Stimulated activated CD4-positive, alpha-beta T cell treated with anti-CD3 and anti-CD28 coated beads, Interleukin-12 subunit alpha, Interleukin-12 subunit beta, amount 100 ng/mL, for 48 hours (primary cell): Measurements from ENCODE around the gene MRPL2.

Experiments
- DNase-seq, 3 donors: peaks; one replicate each; pipeline ENCODE4 v3.0.0-alpha.2; 2020; ENCODE audit warnings: low read depth in 2 of 3, low spot score in 1 of 3

MRPL2 gene

DNA sequence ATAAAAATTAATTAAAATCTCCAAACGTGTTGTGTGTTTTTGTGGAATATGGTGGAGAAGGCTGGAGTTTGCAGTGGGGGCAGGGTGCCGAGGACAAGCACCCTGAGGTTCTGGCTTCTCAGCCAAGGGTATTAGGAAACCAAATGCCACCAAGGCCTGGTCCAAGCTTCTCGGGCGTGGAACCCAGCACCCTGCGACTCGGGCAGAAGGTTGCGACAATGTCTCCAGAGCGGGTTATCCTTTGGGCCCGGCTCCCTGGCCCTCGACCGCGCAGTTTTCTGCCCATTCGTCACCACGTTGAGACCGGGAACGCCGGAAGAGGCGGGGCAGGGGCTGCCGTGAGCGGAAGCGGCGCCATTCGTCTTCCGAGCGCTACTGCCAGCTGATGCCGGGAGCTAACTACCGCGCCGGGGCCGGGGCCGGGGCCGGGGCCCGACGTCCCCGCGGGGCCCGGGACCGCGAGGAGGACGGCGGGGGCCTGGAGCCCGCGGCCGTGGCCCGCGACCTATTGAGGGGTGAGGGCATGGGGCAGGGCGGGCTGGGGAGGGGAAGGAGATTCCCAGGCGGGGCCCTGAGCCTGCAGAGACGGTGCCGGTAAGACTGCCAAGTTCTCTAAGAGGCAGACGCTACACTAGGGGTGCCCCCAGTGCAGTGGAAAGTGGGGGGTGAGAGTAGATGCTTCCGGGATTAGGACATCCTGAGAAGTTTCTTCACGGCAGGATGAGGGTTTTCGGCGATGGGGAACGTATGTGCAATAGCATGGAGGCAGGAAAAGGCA lies 37.8 kb downstream of the MRPL2 start, which contains the start of gene RRP36:
RRP36 (plus strand) TSS at position 354 of the 778 bp plus-strand sequence; CDS start at position 386, 32 bp downstream.
- DNase-seq = peak; percentile 41 to 75 (median 48)

DNA sequence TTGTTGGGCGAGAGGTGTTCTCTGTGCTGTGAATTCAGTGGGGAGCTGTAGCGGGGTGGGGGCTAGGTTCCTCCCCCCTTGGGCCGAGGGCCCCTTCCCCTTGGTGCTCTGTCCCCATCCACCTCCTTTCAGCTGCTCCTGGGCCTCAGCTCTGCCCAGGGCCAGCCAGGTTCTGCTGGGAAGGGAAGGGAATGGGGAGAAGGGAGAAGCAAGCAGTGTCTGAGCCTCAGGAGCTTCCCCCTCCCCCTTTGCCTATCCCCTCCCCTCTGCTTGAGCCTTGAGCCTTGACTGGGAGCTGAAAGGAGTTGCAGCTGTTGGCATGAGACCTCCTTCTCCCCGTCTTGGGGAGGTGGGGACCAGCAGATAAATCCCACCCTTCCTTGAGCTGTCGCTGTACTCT lies 38.4 kb downstream of the MRPL2 start:
- no peak for DNase-seq

DNA sequence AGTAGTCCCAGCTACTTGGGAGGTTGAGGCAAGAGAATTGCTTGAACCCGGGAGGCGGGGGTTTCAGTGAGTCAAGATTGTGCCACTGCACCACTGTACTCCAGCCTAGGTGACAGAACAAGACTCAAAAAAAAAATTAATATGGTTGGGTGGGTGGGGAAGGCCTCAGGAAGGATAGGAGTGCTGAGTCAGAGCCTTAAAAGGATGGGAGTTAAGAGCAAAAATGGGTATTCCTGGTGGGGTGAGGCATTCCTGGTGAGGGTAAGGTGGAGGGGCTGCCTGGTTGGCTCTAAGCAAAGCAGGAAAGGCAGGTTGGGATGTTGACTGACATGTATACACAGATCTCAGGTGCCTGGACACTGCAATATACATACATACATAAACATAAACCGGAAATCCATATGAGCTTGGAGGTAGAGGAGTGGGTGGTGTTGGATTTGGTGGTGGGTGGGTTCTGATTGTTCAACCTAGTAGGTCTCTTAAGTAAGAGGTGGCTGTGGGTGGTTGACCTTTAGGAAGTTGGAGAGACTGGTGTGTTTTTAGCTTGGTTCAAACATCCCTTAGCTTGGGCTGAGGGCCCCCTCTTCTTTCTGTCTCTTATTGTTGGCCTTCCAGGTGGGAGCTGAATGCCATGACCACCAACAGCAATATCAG lies 39.1 kb downstream of the MRPL2 start:
- DNase-seq = no peak

DNA sequence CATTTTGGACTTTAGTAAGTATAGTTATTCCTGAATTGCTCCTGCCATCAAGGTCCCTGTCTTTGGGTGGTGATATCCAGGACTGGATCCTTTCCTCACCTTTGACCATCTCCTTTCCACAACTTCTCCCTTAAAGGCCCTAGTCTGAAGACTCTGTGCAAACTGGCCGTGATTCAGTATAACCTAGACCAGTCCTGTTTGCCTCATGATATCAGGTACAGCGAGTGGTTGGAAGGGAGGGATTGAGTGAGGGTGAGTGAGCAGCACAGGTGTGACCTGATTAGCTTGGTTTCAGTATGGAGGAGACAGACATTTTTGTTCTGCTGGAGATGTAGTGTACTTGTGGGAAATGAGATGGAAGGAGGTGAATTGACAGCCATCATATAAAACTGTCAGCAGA lies 40.1 kb downstream of the MRPL2 start:
- no peak for DNase-seq

DNA sequence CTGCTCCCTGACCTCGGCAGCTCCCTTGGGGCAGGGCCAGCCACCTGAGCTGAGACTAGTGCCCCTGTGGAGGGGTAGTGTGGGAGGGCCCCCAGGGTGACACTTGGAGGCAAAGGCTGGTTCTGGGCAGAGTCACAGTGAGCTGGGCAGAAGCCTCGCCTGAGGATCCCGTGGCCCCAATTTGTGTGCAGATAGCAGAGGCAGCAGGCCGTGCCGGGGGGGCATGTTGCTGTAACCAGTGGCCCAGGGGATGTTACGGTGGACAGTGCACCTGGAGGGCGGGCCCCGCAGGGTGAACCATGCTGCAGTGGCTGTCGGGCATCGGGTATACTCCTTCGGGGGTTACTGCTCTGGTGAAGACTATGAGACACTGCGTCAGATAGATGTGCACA lies 42.3 kb downstream of the MRPL2 start:
- DNase-seq = no peak

DNA sequence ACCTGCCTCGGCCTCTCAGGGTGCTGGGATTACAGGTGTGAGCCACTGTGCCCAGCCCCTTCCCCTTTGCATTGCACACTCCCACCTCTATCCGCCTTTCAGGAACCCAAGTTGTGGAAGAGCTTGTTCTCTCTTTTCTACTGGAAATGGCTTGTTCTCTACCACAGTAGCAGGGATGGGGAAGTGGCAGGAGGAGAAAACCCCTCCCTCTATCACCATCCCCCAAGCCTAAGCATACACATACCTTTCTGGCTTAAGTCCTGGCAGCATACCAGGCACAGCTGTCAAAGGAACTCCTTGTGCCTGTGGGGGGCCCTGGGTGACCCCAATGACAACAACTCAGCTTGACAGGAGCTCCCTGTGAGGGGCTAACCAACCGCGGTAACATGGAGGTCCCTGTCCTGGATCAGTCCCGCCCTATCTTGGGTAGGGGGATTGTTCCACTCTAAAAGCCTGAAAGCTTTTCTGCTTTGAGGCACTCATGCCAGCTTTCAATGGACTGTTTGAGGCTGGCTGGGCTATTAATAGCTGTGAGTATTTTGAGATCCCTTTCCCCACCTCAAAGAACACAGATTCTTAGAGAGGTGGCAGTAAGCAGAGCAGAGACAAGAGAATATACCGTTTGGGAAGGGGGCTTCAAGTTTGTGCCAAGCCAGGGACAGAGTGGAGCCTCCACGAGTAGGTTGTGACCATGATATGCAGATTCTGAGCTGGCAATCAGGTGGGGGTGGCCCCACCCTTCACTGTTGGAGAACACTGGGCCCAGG lies 42.9 kb downstream of the MRPL2 start:
- DNase-seq = no peak

DNA sequence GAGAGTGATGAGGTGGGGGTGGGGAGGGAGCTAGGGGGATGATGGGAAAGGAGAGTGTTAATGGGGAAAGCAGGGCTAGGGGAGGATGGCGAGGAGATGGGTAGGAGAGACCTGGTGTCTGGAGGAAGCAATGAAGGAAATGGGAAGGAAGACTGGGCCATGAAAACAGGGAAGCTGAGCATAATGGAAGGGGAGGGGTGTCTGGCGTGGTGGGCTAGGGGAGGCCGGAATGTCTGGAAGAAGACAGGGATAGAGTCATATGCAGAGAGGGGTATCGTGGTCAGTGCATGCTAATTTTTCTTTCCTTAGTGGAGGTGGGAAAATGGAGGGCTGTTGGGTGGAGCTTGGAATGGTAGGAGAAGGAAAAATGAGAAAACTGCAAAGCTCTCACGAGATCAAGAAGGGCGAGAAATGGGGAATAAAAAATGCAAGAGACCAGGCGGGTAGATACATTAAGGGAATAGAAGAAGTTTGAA lies 44.8 kb downstream of the MRPL2 start:
- DNase-seq = no peak

DNA sequence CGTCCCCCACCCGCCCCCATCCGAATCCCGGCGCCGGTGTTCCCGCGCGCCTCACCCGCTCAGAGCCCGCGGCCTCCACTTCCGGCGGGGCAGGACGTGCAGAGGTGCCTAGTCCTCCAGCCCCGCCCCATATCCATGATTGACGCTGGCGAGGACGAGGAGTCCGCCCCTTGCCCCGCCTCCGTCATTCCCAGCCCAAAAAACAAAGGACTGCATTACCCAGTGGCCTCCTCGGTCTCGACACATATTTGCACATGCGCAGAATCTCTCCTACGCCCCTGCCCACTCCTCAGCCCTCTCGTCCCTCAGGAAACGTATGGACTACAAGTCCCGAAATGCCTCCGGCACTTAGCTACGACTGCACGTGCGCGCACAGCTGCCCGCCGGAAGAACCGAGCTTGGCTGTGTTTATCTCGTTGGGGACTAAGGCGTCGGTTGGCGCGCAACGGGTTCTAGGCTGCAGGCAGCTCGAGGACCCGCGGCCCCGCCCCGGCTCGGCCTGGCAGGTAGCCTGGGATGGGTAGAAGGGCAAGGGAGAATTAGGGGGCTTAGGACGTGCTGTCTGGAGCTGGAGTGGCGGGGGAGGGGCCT lies 45.3 kb downstream of the MRPL2 start, which contains the start of the genes KLHDC3 and MEA1:
KLHDC3 (plus strand) TSS at position 407 of the 591 bp plus-strand sequence. CDS start 2,944 bp downstream, outside the sequence.
MEA1 (minus strand) TSS at position 104 of the 591 bp plus-strand sequence. CDS start 133 bp downstream, outside the sequence.
- peak; percentile 98 to 99 (median 99) for DNase-seq

DNA sequence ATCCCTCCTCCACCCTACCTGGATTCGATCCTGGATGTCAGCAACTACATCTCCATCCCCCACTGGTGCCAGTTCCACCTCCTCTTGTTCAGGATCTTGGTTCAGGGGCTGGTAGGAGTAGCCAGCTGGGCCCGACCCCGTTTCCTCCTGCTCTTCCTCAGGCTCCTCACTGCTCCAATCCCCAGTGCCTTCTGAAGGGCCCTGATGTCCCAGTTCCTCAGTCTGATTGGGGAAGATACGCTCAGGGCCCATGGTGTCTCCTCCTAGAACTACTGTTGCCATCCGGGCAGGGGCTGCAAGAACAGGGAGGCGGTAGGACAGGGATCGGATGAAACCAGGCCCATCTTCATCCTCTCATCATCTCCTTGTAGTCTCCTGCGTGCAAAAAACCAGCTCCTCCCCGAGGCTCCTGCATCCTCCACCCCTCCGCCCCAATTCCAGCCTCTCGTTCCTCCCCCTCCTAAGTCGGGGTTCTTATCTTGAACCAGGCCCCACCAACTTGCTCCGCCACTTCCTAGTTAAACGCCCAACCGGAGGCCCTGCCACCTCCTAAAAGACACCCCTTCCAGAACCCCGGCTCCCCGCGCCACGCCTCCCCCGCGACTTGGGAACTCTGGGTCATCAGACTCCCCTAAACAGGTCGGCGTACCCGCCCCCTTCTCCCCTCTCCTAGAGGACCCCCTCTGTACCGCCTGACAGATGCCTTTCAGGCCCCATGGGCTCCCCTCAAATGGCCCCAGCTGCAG lies 46.0 kb downstream of the MRPL2 start:
- no peak for DNase-seq

DNA sequence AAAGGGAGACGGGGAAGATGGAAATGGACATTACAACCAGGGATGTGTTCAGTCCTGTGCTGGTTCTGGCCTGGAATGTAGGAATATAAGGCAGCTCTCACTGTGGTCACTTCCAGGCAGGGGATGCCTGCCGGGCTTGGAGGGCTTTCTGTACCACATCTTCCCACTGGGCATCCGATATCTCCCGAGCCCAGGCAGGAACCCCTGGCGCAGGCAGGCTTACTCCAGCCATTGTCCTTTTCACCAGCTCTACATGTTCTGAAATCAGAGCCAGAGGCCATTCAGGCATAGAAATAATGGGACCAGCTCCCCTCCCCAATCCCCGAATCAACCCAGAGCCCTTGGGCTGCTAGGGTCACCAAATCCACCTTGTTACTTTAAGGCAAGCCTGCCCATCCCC lies 46.9 kb downstream of the MRPL2 start:
- no peak for DNase-seq

DNA sequence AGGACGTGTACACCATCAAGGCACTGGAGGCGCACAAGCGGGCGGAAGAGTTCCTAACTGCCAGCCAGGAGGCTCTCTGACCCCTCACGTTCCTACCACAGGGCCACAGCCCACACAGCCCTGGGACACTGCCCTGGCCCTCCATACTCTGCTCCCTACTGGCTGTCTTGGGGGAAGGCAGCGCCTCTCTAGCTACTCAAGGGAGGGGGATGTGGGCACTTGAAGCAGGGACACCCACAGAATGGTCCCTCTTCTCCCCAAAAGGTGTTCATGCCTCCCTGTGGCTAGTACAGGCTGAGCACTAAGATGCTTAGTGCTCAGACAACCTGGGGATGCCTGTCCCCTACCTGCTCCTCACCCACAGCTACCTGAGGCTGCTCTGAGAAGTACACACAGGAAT lies 48.0 kb downstream of the MRPL2 start:
- no peak for DNase-seq

DNA sequence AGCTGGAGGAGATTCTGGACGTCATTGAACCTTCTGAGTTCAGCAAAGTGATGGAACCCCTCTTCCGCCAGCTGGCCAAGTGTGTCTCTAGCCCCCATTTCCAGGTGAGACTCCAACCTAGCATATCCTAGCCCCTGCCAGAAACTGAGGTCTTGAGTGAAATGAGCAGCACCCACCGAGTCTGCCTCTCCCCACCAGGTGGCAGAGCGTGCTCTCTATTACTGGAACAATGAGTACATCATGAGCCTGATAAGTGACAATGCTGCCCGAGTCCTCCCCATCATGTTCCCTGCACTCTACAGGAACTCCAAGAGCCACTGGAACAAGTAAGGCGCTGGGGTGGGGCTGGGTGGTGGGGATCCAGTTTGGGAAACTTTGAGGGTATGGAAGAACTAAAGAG lies 50.1 kb downstream of the MRPL2 start:
- no peak for DNase-seq

DNA sequence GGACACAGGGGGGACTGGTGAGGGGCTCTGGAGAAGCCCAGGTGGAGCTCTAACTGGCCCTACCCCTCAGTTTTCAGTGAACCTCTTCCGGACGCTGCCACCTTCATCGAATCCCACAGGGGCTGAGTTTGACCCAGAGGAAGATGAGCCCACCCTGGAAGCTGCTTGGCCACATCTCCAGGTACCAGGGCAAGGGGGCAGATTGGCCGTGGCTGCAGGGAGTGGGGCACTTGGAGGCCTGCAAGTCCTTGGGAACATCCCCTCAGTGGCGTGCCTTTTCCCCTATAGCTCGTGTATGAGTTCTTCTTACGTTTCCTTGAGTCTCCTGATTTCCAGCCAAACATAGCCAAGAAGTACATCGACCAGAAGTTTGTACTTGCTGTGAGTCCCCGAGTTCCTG lies 52.1 kb downstream of the MRPL2 start:
- DNase-seq = no peak

DNA sequence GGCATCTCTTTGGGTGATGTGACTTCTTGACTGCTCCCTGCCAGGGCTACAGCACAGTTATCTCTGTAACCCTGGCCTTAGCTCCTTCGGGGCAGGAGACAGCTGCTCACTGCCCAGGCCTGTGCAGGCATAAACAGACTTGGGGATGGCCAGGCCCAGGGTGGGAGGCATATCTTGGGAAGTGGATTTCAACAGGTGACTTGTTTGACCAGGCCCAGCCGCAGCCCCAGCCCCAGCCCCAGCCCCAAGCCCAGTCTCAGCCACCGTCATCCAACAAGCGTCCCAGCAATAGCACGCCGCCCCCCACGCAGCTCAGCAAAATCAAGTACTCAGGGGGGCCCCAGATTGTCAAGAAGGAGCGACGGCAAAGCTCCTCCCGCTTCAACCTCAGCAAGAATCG lies 53.0 kb downstream of the MRPL2 start:
- no peak for DNase-seq

DNA sequence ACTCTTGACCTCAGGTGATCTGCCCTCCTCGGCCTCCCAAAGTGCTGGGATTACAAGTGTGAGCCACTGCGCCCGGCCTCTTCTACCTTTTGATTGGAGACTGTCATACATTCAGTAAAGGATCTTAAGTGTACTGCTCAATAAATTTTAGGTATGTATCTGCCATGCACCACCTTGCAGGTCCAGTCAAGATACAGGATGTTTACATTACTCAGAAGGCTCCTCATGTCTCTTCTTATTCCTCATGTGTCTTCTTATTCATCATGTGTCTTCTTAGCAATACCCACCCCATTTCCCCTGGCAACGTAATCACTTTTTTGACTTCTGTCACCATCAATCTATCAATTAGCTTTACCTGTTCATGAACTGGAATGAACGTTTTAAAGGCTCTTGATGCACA lies 53.4 kb downstream of the MRPL2 start:
- DNase-seq = no peak
